Heart left ventricle (tissue), 13 donors: ENCODE measurements around the gene ERBB3.

Source experiments
- POLR2A ChIP-seq, 2 donors: fragments of 450-650 bp; IDR thresholded peaks; one replicate each; pipeline ENCODE4 v1.6.1; 2017; ENCODE audit warnings: antibody characterized with exemption in 2 of 2, mild to moderate bottlenecking in 2 of 2, moderate library complexity in 2 of 2
- TF ChIP-seq, protein P1 (sequence below), 12 donors: fragments of 200-600 bp; sonication (generic) in 4 of 12; IDR thresholded peaks; one replicate each; pipeline versions ENCODE4 v1.5.0 to v1.8.0; 2018 to 2022; ENCODE audit warnings: antibody characterized with exemption in 12 of 12, mild to moderate bottlenecking in 5 of 12
- donor health status: ischemic (EF 13 %, LVEDD 7.1; RV severe dilation, severe dysfunction).
- donor health status: DM: no; HTN: yes; CAD: no.
- donor health status: DM: no; HTN: no; CAD: no.
- donor health status: ischemic (EF 25% LVEDD 6.9; RV normal size, moderate dysfunction).
- donor health status: ischemic (EF 25% LVEDD 5.7; RV mildly dilated, moderate dysfunction).
- donor health status: ischemic (EF 35%, LVEDD 5.7; RV mildly dilated, moderate dysfunction).
- donor health status: nonischemic (EF 11% LVEDD 7.7; RV severe dilation, severe dysfunction).
- donor health status: DM: yes; HTN: yes; CAD: no.
- donor health status: PGD.
- donor health status: ischemic (EF 29% LVEDD 5.4; RV normal size, mild dysfunction).
- donor health status: nonischemic (EF 23%, LVEDD 6.1; RV moderate dilation, normal function).

DNA sequence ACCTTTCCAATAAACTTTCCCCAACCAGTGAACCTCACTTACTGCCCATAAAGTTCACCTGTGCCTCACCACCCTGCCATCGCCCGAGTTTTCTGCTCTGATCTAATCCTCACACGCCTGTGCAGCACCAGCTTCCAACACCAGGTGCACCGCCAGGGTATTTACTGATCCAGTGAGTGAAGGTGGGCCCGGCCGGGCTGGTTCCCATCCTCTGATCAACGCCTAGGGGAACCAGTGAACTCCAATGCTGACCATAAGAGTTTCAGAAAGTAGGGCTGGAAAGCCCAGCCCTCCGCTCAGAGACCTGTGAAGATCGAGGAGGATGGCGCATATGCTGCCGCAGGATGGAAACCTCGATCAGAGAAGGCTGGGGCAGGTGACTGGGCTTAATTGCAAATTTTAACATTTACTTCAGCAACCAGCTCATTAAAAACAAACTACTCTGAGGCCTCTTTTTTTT lies 71.7 kb downstream of the ERBB3 start:
- TF ChIP-seq POLR2A (IDR thresholded peaks at IDR 0.05), result no peak
- TF ChIP-seq, protein P1, sequence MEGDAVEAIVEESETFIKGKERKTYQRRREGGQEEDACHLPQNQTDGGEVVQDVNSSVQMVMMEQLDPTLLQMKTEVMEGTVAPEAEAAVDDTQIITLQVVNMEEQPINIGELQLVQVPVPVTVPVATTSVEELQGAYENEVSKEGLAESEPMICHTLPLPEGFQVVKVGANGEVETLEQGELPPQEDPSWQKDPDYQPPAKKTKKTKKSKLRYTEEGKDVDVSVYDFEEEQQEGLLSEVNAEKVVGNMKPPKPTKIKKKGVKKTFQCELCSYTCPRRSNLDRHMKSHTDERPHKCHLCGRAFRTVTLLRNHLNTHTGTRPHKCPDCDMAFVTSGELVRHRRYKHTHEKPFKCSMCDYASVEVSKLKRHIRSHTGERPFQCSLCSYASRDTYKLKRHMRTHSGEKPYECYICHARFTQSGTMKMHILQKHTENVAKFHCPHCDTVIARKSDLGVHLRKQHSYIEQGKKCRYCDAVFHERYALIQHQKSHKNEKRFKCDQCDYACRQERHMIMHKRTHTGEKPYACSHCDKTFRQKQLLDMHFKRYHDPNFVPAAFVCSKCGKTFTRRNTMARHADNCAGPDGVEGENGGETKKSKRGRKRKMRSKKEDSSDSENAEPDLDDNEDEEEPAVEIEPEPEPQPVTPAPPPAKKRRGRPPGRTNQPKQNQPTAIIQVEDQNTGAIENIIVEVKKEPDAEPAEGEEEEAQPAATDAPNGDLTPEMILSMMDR (IDR thresholded peaks at IDR 0.05), result peak in 5 of 12 donors; percentile 13 to 43 (median 22)
